ENCODE data around the gene ELMOD2. TPM values are rescaled to one million over a fixed set of nuclear protein-coding genes. Genes with fewer than 3 reads are reported as not detected.
"Not testable (repeated sequence)": the region's sequence is repeated elsewhere in the genome, so short reads cannot be mapped to it uniquely, and the experiment has no call there.

Gene ELMOD2
- total RNA-seq, 2 donors from 2014 or later: 22.3 to 26.1 TPM

GRCh38 chr4:140497747-140498636 is 26.0 kb upstream of the ELMOD2 start, which contains the start of gene MGAT4D:
TSS of gene MGAT4D (minus strand) at chr4:140498293. CDS start at chr4:140498222, 71 bp downstream.
- no peaks in the 10 kb centered on the region for H3K4me1 ChIP-seq (ENCODE audit: control insufficient read depth in 1 of 2, low read depth in 2 of 2)
- peak within 1 kb of the TSS; percentile 58 for H3K4me3 ChIP-seq
- no peaks in the 10 kb centered on the region for H3K36me3 ChIP-seq
- no peak within 1 kb of the TSS for H3K27ac ChIP-seq
- no peaks in the 10 kb centered on the region for H3K27me3 ChIP-seq (replicated peaks; ENCODE audit: insufficient read depth)
- no peaks in the 10 kb centered on the region for H3K9me3 ChIP-seq
- ATAC-seq (ENCODE audit: insufficient number of reproducible peaks, low FRiP score, low read depth): no peak
- TF ChIP-seq, protein P1, sequence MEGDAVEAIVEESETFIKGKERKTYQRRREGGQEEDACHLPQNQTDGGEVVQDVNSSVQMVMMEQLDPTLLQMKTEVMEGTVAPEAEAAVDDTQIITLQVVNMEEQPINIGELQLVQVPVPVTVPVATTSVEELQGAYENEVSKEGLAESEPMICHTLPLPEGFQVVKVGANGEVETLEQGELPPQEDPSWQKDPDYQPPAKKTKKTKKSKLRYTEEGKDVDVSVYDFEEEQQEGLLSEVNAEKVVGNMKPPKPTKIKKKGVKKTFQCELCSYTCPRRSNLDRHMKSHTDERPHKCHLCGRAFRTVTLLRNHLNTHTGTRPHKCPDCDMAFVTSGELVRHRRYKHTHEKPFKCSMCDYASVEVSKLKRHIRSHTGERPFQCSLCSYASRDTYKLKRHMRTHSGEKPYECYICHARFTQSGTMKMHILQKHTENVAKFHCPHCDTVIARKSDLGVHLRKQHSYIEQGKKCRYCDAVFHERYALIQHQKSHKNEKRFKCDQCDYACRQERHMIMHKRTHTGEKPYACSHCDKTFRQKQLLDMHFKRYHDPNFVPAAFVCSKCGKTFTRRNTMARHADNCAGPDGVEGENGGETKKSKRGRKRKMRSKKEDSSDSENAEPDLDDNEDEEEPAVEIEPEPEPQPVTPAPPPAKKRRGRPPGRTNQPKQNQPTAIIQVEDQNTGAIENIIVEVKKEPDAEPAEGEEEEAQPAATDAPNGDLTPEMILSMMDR (IDR thresholded peaks at IDR 0.05): no peak
- no peak for DNase-seq (ENCODE audit: low spot score)

- ATAC-seq (ENCODE audit: insufficient number of reproducible peaks, low FRiP score, low read depth): no peak
- no peaks in the 10 kb centered on the region for H3K4me1 ChIP-seq (ENCODE audit: control insufficient read depth in 1 of 2, low read depth in 2 of 2)
- no peaks in the 10 kb centered on the region for H3K36me3 ChIP-seq
- no peaks in the 10 kb centered on the region for H3K9me3 ChIP-seq
- DNase-seq (ENCODE audit: low spot score): no peak
- TF ChIP-seq, protein P1 (IDR thresholded peaks at IDR 0.05): no peak
- no peak overlapping the region for H3K4me3 ChIP-seq
- no peaks in the 10 kb centered on the region for H3K27me3 ChIP-seq (replicated peaks; ENCODE audit: insufficient read depth)
- H3K27ac ChIP-seq: no peak overlapping the region
These were observed 24.6 kb upstream of the ELMOD2 start for GRCh38 chr4:140499391-140499790.

- no peak overlapping the region for H3K4me3 ChIP-seq
- H3K9me3 ChIP-seq: no peaks in the 10 kb centered on the region
- H3K36me3 ChIP-seq: no peaks in the 10 kb centered on the region
- TF ChIP-seq, protein P1 (IDR thresholded peaks at IDR 0.05): no peak
- H3K27ac ChIP-seq: no peak overlapping the region
- no peak for ATAC-seq (ENCODE audit: insufficient number of reproducible peaks, low FRiP score, low read depth)
- H3K4me1 ChIP-seq (ENCODE audit: control insufficient read depth in 1 of 2, low read depth in 2 of 2): no peaks in the 10 kb centered on the region
- DNase-seq (ENCODE audit: low spot score): no peak
- H3K27me3 ChIP-seq (replicated peaks; ENCODE audit: insufficient read depth): no peaks in the 10 kb centered on the region
These were observed 19.7 kb upstream of the ELMOD2 start for GRCh38 chr4:140504261-140504660.

DNA sequence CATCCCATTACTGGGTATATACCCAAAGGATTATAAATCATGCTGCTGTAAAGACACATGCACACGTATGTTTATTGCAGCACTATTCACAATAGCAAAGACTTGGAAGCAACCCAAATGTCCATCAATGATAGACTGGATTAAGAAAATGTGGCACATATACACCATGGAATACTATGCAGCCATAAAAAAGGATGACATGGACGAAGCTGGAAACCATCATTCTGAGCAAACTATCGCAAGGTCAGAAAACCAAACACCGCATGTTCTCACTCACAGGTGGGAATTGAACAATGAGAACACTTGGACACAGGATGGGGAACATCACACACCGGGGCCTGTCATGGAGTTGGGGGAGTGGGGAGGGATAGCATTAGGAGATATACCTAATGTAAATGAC is 10.2 kb upstream of the ELMOD2 start:
- H3K4me1 ChIP-seq (ENCODE audit: control insufficient read depth in 1 of 2, low read depth in 2 of 2); H3K27ac ChIP-seq; H3K36me3 ChIP-seq; DNase-seq (ENCODE audit: low spot score); H3K9me3 ChIP-seq; ATAC-seq (ENCODE audit: insufficient number of reproducible peaks, low FRiP score, low read depth); H3K4me3 ChIP-seq; H3K27me3 ChIP-seq (replicated peaks; ENCODE audit: insufficient read depth): not testable (repeated sequence)

DNA sequence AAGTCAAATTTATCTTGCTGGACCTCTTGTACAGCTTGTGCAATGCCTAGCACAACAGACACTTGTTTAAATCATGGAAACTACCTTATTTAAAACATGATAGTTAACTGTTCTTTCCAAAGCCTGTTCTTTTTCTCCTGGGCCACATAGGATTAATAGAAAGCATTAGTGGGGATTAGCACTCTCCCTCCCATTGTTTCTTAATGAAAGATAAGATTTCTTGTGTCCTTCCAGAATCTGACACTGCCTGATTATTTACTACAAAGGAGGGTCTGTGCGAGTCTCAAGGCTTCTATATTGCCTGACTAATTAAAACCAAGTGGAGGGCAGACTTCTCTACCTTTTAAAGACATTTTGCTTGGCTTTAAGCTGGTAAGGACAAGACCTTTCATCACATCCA is 8.5 kb upstream of the ELMOD2 start:
- ATAC-seq (ENCODE audit: insufficient number of reproducible peaks, low FRiP score, low read depth) (no peak), DNase-seq (ENCODE audit: low spot score) (no peak)

More for the DNA sequence above, 8.5 kb upstream of the ELMOD2 start:
- Histone ChIP-seq H3K27ac (no peak overlapping the region), H3K4me3 (no peak overlapping the region), H3K36me3 (no peaks in the 10 kb centered on the region), H3K4me1 (ENCODE audit: control insufficient read depth in 1 of 2, low read depth in 2 of 2) (no peaks in the 10 kb centered on the region), H3K9me3 (no peaks in the 10 kb centered on the region), H3K27me3 (replicated peaks; ENCODE audit: insufficient read depth) (no peaks in the 10 kb centered on the region)
- TF ChIP-seq, protein P1 (IDR thresholded peaks at IDR 0.05): no peak

Measured in thoracic aorta (tissue), 2 donors.